GM13977 (cell line): ENCODE measurements around the gene NIPSNAP2.
A peak's percentile ranks its signal among the peaks of the same experiment; 100 is the strongest.

Experiments used
- DNase-seq: peaks from one replicate; pipeline ENCODE4 v3.0.0; 2012; ENCODE audit warnings: low spot score
- CTCF ChIP-seq: IDR thresholded peaks from 2 replicates; pipeline ENCODE4 v1.5.1; 2012; ENCODE audit warnings: mild to moderate bottlenecking, control low read depth; ENCODE audit not compliant: insufficient read depth; ENCODE audit errors: extremely low read depth, missing control alignments
- in situ Hi-C: fragments of 300-500 bp; cut with MboI; formaldehyde crosslinking; loops from one replicate; pipeline ENCODE4 v1.12.0; 2022; ENCODE audit warnings: low sequenced_read_pairs, low pct_unique_long_range_greater_than_20kb, mixed read lengths, inconsistent platforms; ENCODE audit not compliant: unreplicated experiment

NIPSNAP2 gene

GRCh38 chr7:55964261-55965099 is at the start of gene NIPSNAP2:
Gene NIPSNAP2, plus strand, starts transcription at chr7:55964585. Its CDS starts 25 bp downstream, at chr7:55964610.
- peak; percentile 90 for DNase-seq
- in situ Hi-C loops: loop anchor here (25.0 kb wide), 1 partner anchor 327 kb away; no protein-coding TSS in a partner anchor
- peak; percentile 89 for TF ChIP-seq CTCF

DNA sequence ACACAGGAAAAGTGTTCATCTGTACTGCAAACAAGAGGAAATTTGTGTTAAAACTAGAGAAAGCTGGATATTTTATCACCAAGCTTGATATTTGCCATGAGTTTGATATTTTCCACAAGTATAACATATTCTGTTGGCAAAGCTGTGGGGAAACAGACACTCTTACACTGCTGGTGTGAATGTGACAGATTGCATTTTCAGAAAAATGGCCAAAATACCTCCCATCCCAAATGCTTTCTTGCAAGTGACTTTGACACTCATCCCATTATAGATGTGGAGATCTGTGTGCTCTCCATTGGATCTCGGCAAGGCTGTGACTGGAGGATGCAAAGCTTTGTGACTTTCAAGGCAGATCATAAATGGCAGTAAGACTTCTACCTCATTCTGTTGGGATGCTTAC is 46.6 kb upstream of the NIPSNAP2 start:
- in situ Hi-C loops: no loop called here
- TF ChIP-seq CTCF: no peak
- no peak for DNase-seq

DNA sequence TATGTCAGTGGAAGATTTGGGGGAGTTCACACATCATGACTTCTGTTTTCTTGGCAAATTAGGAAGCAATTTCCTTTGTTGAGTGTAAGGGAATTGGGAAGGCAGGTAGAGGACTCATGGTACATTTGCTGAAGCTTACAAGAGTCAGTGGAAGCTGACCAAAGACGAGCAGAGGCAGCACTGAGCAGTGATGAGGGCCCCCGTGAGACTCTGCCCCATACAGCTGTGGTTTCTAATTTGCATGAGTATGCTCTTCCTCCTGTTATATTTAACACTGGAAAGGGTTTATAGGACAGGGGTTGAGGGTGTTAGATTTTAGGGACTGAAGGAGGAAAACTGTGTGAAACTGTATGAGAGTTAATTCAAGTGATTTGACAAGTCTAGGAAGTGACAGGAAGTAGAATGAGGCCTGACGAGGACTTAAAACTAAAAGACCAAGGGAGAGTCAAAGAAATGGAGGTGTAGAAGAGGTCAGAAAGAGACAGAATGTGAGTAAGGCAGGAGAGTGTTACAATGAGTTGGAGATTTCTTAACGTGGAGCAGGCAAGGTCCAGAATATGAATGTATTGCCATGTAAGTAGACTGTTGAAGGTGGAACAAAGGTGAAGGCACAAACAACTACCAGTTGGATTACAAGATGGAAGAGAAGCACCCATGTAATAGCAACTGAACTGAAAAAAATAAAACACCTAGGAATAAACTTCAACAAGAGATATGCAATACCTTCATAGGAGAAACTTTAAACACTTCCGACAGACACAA is 36.2 kb upstream of the NIPSNAP2 start:
- DNase-seq: no peak
- TF ChIP-seq CTCF: no peak
- in situ Hi-C loops: no loop called here

- DNase-seq: no peak
- in situ Hi-C loops: no loop called here
- TF ChIP-seq CTCF: no peak
These were observed 32.8 kb upstream of the NIPSNAP2 start for GRCh38 chr7:55931421-55932151.

DNA sequence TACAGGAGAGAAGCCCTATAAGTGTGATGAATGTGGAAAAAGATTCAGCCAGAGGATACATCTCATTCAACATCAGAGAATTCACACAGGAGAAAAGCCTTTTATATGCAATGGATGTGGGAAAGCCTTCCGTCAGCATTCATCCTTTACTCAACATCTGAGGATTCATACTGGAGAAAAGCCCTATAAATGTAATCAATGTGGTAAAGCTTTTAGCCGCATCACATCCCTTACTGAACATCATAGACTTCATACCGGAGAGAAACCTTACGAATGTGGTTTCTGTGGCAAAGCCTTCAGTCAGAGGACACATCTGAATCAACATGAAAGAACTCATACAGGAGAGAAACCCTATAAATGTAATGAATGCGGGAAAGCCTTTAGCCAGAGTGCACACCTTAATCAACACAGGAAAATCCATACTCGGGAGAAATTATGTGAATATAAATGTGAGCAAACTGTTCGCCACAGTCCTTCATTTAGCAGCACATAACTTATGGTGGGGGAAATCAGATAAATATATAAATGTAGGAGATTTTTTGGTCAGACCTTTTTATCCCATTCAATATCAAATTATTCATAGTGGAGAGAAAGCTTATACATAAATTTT is 24.8 kb upstream of the NIPSNAP2 start:
- no peak for TF ChIP-seq CTCF
- in situ Hi-C loops: no loop called here
- DNase-seq: no peak

DNA sequence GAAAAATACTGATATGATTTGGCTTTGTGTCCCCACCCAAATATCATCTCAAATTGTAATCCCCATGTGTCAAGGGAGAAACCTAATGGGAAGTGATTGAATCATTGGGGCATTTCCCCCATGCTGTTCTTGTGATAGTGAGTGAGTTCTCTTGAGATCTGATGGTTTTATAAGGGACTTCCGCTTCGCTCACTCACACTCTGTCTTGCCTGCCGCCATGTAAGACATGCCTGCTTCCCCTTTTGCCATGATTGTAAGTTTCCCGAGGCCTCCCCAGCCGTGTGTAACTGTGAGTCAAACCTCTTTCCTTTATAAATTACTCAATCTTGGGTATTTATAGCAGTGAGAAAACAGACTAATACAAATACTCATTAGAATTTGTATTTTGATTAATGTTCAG is 17.8 kb upstream of the NIPSNAP2 start:
- no peak for TF ChIP-seq CTCF
- no peak for DNase-seq
- in situ Hi-C loops: no loop called here
